GM12892 (cell line): ENCODE measurements around the gene ASTN1.

Source experiments
- POLR2A ChIP-seq: IDR thresholded peaks from 2 replicates; pipeline ENCODE4 v1.6.1; 2011; ENCODE audit warnings: low read depth, low read length, control low read depth
- POLR2AphosphoS5 ChIP-seq: IDR thresholded peaks from 2 replicates; pipeline ENCODE4 v1.6.1; 2011; ENCODE audit warnings: low read depth, low read length, control low read depth

- TF ChIP-seq POLR2A: no peak
- TF ChIP-seq POLR2AphosphoS5: no peak
Observed at GRCh38 chr1:177163844-177164379, 600 bp downstream of the ASTN1 start.
